Measurements from ENCODE around the gene VAPA.

DNA sequence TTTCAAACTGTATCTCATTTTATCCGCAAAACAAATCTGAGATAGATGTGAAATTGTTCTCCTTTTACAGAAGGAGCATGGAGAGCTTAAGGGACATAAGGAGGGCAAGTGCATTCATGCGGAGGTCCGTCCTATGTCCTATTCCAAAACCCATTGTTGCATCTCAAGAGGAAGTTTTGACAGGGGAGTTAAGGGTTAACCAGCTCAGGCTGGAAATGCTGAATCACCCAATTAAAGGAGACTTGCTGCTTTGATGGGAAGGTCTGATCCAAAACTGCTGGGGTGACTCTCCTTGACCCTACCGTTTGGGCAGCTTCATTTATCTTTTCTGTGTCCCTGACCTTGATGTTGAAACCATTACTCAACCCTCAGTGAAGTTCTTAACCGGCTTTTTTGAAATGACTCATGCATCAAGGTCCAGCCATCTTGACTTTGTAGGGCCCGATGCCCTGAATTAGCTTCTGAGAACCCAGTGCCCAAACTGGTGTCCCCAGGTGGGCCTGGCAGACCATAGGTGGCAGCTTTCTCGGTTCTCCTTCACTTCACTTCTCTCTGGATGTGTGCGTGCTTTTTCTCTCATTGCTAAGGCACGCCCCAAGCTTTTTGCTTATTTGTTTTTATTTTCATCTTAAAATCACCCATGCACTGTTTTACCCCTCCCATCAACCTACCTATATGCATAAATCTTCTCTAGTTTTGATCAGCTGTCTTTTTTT lies 43.9 kb upstream of the VAPA start:
- TF ChIP-seq POLR2A (IDR thresholded peaks at IDR 0.05) (no peak), EP300 (IDR thresholded peaks at IDR 0.05) (no peak)
- TF ChIP-seq, protein P1, sequence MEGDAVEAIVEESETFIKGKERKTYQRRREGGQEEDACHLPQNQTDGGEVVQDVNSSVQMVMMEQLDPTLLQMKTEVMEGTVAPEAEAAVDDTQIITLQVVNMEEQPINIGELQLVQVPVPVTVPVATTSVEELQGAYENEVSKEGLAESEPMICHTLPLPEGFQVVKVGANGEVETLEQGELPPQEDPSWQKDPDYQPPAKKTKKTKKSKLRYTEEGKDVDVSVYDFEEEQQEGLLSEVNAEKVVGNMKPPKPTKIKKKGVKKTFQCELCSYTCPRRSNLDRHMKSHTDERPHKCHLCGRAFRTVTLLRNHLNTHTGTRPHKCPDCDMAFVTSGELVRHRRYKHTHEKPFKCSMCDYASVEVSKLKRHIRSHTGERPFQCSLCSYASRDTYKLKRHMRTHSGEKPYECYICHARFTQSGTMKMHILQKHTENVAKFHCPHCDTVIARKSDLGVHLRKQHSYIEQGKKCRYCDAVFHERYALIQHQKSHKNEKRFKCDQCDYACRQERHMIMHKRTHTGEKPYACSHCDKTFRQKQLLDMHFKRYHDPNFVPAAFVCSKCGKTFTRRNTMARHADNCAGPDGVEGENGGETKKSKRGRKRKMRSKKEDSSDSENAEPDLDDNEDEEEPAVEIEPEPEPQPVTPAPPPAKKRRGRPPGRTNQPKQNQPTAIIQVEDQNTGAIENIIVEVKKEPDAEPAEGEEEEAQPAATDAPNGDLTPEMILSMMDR (IDR thresholded peaks at IDR 0.05), result no peak

All from sigmoid colon (tissue), 4 donors.